A549 (cell line): ENCODE data around the gene HOXD9. TPM values are rescaled to one million over a fixed set of nuclear protein-coding genes. Genes with fewer than 3 reads are reported as not detected.

Experiments
- ATAC-seq, 2 experiments: fragments of 200-7000 bp in 1 of 2; fragments of >200 bp in 1 of 2; cut with Nextera tagmentation in 1 of 2; cut with Tn5 transposase in 1 of 2; 3 replicates each; pipeline versions ENCODE4 v1.8.0 to v1.9.1; 2018 to 2020; ENCODE audit warnings: mild to moderate bottlenecking in 1 of 2, moderate library complexity in 1 of 2
- CTCF ChIA-PET: fragments of 300-600 bp; sonication (Branson Sonifier 250); formaldehyde crosslinking; extraction: SDS; loops from one replicate; lab custom pipeline; 2021; ENCODE audit warnings: antibody characterized with exemption, inconsistent platforms; lab: Yijun Ruan, JAX
- POLR2A ChIA-PET: fragments of 350-600 bp; formaldehyde crosslinking; extraction: SDS; loops from one replicate; lab custom pipeline; 2021; ENCODE audit warnings: antibody characterized with exemption, inconsistent platforms; lab: Yijun Ruan, JAX
- DNase-seq, 2 experiments: peaks; one replicate each; pipeline versions ENCODE4 v3.0.0 to v3.0.0-alpha.2; 2011 to 2016; ENCODE audit warnings: low read depth in 1 of 2, low spot score in 1 of 2
- FAIRE-seq: peaks from 2 replicates; lab custom pipeline; 2011; peaks lifted over from hg19 to GRCh38; lab: Jason Lieb, UNC
- H3K27ac ChIP-seq, 2 experiments: fragments of >200 bp; sonication (Bioruptor Twin); formaldehyde crosslinking; 3 replicates each; pipeline ENCODE4 v1.5.1; 2016 to 2017
- H3K4me1 ChIP-seq: fragments of >200 bp; sonication (Bioruptor Twin); formaldehyde crosslinking; 3 replicates; pipeline ENCODE4 v1.6.1; 2016
- H3K4me2 ChIP-seq: fragments of >200 bp; sonication (Bioruptor Twin); formaldehyde crosslinking; 3 replicates; pipeline ENCODE4 v1.6.1; 2016
- H3K4me3 ChIP-seq: fragments of >200 bp; sonication (Bioruptor Twin); formaldehyde crosslinking; 3 replicates; pipeline ENCODE4 v1.5.1; 2016
- H3K9me3 ChIP-seq: fragments of >200 bp; sonication (Bioruptor Twin); formaldehyde crosslinking; 3 replicates; pipeline ENCODE4 v1.6.1; 2016
- ATOH8 ChIP-seq: fragments of 250-450 bp; sonication (Bioruptor Pico); IDR thresholded peaks from 2 replicates; pipeline ENCODE4 v1.5.0; 2020; ENCODE audit warnings: low read depth, mild to moderate bottlenecking, moderate library complexity
- BCL3 ChIP-seq: fragments of >200 bp; sonication (Bioruptor Twin); formaldehyde crosslinking; IDR thresholded peaks from 3 replicates; pipeline ENCODE4 v1.6.1; 2016
- CBX8 ChIP-seq: fragments of 200-600 bp; sonication (generic); IDR thresholded peaks from 2 replicates; pipeline ENCODE4 v1.6.1; 2016
- CTCF ChIP-seq: fragments of >200 bp; sonication (Bioruptor Twin); formaldehyde crosslinking; IDR thresholded peaks from 3 replicates; pipeline ENCODE4 v1.5.1; 2016
- EHMT2 ChIP-seq: fragments of 200-600 bp; sonication (generic); IDR thresholded peaks from 2 replicates; pipeline ENCODE4 v1.6.1; 2016; ENCODE audit warnings: antibody characterized with exemption, low read depth, mild to moderate bottlenecking, moderate library complexity
- EP300 ChIP-seq, 2 experiments: fragments of >200 bp; sonication (Bioruptor Twin); formaldehyde crosslinking; IDR thresholded peaks; 2 replicates in 1 of 2; 3 replicates in 1 of 2; pipeline ENCODE4 v1.6.1; 2016 to 2017
- FOSB ChIP-seq: fragments of 250-450 bp; sonication (Bioruptor Pico); IDR thresholded peaks from 2 replicates; pipeline ENCODE4 v1.5.0; 2020; ENCODE audit warnings: mild to moderate bottlenecking, moderate library complexity
- FOSL2 ChIP-seq, 2 experiments: fragments of 450-650 bp in 1 of 2; fragments of >200 bp in 1 of 2; sonication (Bioruptor Twin) in 1 of 2; formaldehyde crosslinking; IDR thresholded peaks; 2 replicates each; pipeline versions ENCODE4 v1.5.0 to v1.6.1; 2016 to 2020; ENCODE audit warnings: mild to moderate bottlenecking in 1 of 2, moderate library complexity in 1 of 2
- HES2 ChIP-seq: fragments of >200 bp; sonication (Bioruptor Twin); formaldehyde crosslinking; IDR thresholded peaks from 2 replicates; pipeline ENCODE4 v1.6.1; 2016
- HEYL ChIP-seq: fragments of 250-450 bp; sonication (Bioruptor Pico); IDR thresholded peaks from 2 replicates; pipeline ENCODE4 v1.8.0; 2021; ENCODE audit warnings: mild to moderate bottlenecking, moderate library complexity
- MYC ChIP-seq: IDR thresholded peaks from 2 replicates; pipeline ENCODE4 v1.6.1; 2012; ENCODE audit warnings: mild to moderate bottlenecking, inconsistent platforms, low read length, improper control_type of control experiment, borderline replicate concordance
- NPAS2 ChIP-seq: fragments of 250-450 bp; sonication (Bioruptor Pico); IDR thresholded peaks from 2 replicates; pipeline ENCODE4 v1.8.0; 2022; ENCODE audit warnings: mild to moderate bottlenecking, moderate library complexity, borderline replicate concordance
- NR3C1 ChIP-seq: fragments of >200 bp; sonication (Bioruptor Twin); formaldehyde crosslinking; IDR thresholded peaks from 3 replicates; pipeline ENCODE4 v1.6.1; 2017
- PBX3 ChIP-seq: IDR thresholded peaks from 2 replicates; pipeline ENCODE4 v1.6.1; 2012
- POLR2A ChIP-seq: IDR thresholded peaks from 2 replicates; pipeline ENCODE4 v1.6.1; 2012; ENCODE audit warnings: mild to moderate bottlenecking, low read length
- RAD21 ChIP-seq, 2 experiments: fragments of >200 bp in 1 of 2; sonication (Bioruptor Twin) in 1 of 2; formaldehyde crosslinking in 1 of 2; IDR thresholded peaks in 1 of 2; conservative IDR thresholded peaks in 1 of 2; 2 replicates in 1 of 2; 3 replicates in 1 of 2; pipeline ENCODE4 v1.6.1; 2012 to 2018; ENCODE audit warnings: inconsistent platforms in 1 of 2
- RARB ChIP-seq: fragments of 250-450 bp; sonication (Bioruptor Pico); IDR thresholded peaks from 2 replicates; pipeline ENCODE4 v1.8.0; 2021; ENCODE audit warnings: mild to moderate bottlenecking, moderate library complexity
- REST ChIP-seq: fragments of 200-600 bp; sonication (generic); IDR thresholded peaks from 2 replicates; pipeline ENCODE4 v1.6.1; 2016; ENCODE audit warnings: antibody characterized with exemption, mild to moderate bottlenecking, moderate library complexity
- SMC3 ChIP-seq: fragments of >200 bp; sonication (Bioruptor Twin); formaldehyde crosslinking; IDR thresholded peaks from 3 replicates; pipeline ENCODE4 v1.6.1; 2018; ENCODE audit warnings: inconsistent platforms
- USF2 ChIP-seq: fragments of 450-650 bp; IDR thresholded peaks from 2 replicates; pipeline ENCODE4 v1.6.1; 2014; ENCODE audit warnings: antibody characterized with exemption
- ZC3H11A ChIP-seq: fragments of 450-650 bp; IDR thresholded peaks from 2 replicates; pipeline ENCODE4 v1.6.1; 2014; ENCODE audit warnings: antibody characterized with exemption, mild to moderate bottlenecking
- ZSCAN20 ChIP-seq: fragments of 250-450 bp; sonication (Bioruptor Pico); IDR thresholded peaks from 2 replicates; pipeline ENCODE4 v1.8.0; 2022; ENCODE audit warnings: mild to moderate bottlenecking, moderate library complexity
- WGBS: methylation state at CpG from one replicate; pipeline ENCODE4 v1.1.6; 2017; ENCODE audit errors: missing lambda C conversion rate; 5-methylcytosine and 5-hydroxymethylcytosine counted together
- polyA plus RNA-seq, 4 experiments: library from polyadenylated mRNA; depleted of rRNA in 3 of 4; stranded (reverse); fragments of >200 nt; fragmentation: RNase III in 1 of 4; extraction: RNeasy Plus Mini Kit Qiagen cat#74134 plus additional on column Dnase treatment in 1 of 4; gene quantifications; 2 replicates in 3 of 4; 3 replicates in 1 of 4; pipeline ENCODE4 v1.2.3, GENCODE V29; 2011 to 2017

Gene HOXD9
- polyA plus RNA-seq, 2 of the 4 experiments (the other 2 are of a cell fraction) = 0.45 to 1.0 TPM

GRCh38 chr2:176164611-176165369, 42.3 kb downstream of the HOXD9 start:
- CTCF ChIA-PET = interaction anchor here (1.5 to 1.6 kb wide), 2 partner anchors 290 to 474 kb away, joined by 4 to 6 read pairs; no protein-coding TSS in a partner anchor
- H3K9me3 ChIP-seq = no peaks in the 10 kb centered on the region
- H3K4me2 ChIP-seq = no peak overlapping the region
- FAIRE-seq = no peak
- POLR2A ChIA-PET = no interaction called here
- H3K4me3 ChIP-seq = no peak overlapping the region
- no peak overlapping the region for H3K27ac ChIP-seq
- no peaks in the 10 kb centered on the region for H3K4me1 ChIP-seq
- TF ChIP-seq CTCF (no peak), MYC (no peak), HES2 (no peak), NR3C1 (no peak), RARB (CRISPR knock-in tag) (no peak), EP300 (IDR thresholded peaks at IDR 0.05) (no peak), ZC3H11A (no peak), CBX8 (no peak), PBX3 (no peak), RAD21 (conservative IDR thresholded peaks at IDR 0.05 in 1 of 2, IDR thresholded peaks at IDR 0.05 in 1 of 2) (no peak), ATOH8 (CRISPR knock-in tag) (no peak), HEYL (CRISPR knock-in tag) (no peak), POLR2A (no peak), EHMT2 (no peak), USF2 (no peak)
- WGBS = 89% methylated on average over 52 of the region's 52 CpGs
- DNase-seq = no peak
- no peak for ATAC-seq

GRCh38 chr2:176165370-176166050, 43.0 kb downstream of the HOXD9 start:
- POLR2A ChIA-PET = no interaction called here
- FAIRE-seq = no peak
- H3K4me3 ChIP-seq = no peak overlapping the region
- CTCF ChIA-PET = interaction anchor here (0.6 to 1.6 kb wide), 3 partner anchors 51 to 473 kb away, joined by 3 to 6 read pairs (median 4); no protein-coding TSS in a partner anchor
- H3K4me2 ChIP-seq = no peak overlapping the region
- H3K27ac ChIP-seq = no peak overlapping the region
- no peak for DNase-seq
- WGBS = 83% methylated on average over 22 of the region's 26 CpGs
- no peaks in the 10 kb centered on the region for H3K9me3 ChIP-seq
- ATAC-seq = no peak
- H3K4me1 ChIP-seq = no peaks in the 10 kb centered on the region
- no peak for TF ChIP-seq ZSCAN20 (CRISPR knock-in tag)
- no peak for TF ChIP-seq RAD21 (conservative IDR thresholded peaks at IDR 0.05 in 1 of 2, IDR thresholded peaks at IDR 0.05 in 1 of 2)
- no peak for TF ChIP-seq ATOH8 (CRISPR knock-in tag)
- TF ChIP-seq FOSL2 (IDR thresholded peaks at IDR 0.05) = no peak
- TF ChIP-seq FOSL2 (CRISPR knock-in tag; IDR thresholded peaks at IDR 0.05) = no peak
- no peak for TF ChIP-seq HES2
- TF ChIP-seq REST = no peak
- no peak for TF ChIP-seq NPAS2 (CRISPR knock-in tag)
- TF ChIP-seq SMC3 = no peak
- TF ChIP-seq FOSB = no peak
- no peak for TF ChIP-seq BCL3
- TF ChIP-seq RARB (CRISPR knock-in tag) = no peak
- TF ChIP-seq EHMT2 = no peak
